OCI-LY1 (cell line): ENCODE results near the gene ALLC.

ENCODE experiments used
- H2AFZ ChIP-seq: fragments of 200-600 bp; sonication (generic), shearing (Covaris generic); 2 replicates; pipeline ENCODE4 v1.6.0; 2014; ENCODE audit warnings: antibody characterized with exemption, mild to moderate bottlenecking, low read length
- H3F3A ChIP-seq: fragments of 200-600 bp; sonication (generic), shearing (Covaris generic); 2 replicates; pipeline ENCODE4 v1.6.0; 2014; ENCODE audit warnings: mild to moderate bottlenecking, antibody characterized with exemption, low read length, moderate library complexity; ENCODE audit not compliant: insufficient read depth
- H3K27ac ChIP-seq: fragments of 200-600 bp; sonication (generic); 2 replicates; pipeline ENCODE4 v1.5.1; 2014; ENCODE audit warnings: low read length, mixed run types, mild to moderate bottlenecking, low read depth; ENCODE audit not compliant: poor library complexity, severe bottlenecking
- H3K27me3 ChIP-seq: fragments of 200-600 bp; sonication (generic); 2 replicates; pipeline ENCODE4 v1.6.0; 2014; ENCODE audit warnings: antibody characterized with exemption, mild to moderate bottlenecking, low read length, moderate library complexity; ENCODE audit not compliant: insufficient read depth
- H3K36me3 ChIP-seq: fragments of 200-600 bp; sonication (generic); 2 replicates; pipeline ENCODE4 v1.6.1; 2014; ENCODE audit warnings: mild to moderate bottlenecking, antibody characterized with exemption, low read length, moderate library complexity, mixed read lengths; ENCODE audit not compliant: insufficient read depth
- H3K4me1 ChIP-seq: fragments of 200-600 bp; sonication (generic); 2 replicates; pipeline ENCODE4 v1.5.1; 2014; ENCODE audit warnings: mild to moderate bottlenecking, low read length, moderate library complexity; ENCODE audit not compliant: insufficient read depth, severe bottlenecking
- H3K4me2 ChIP-seq: fragments of 200-600 bp; sonication (generic), shearing (Covaris generic); 2 replicates; pipeline ENCODE4 v1.6.1; 2014; ENCODE audit warnings: low read length
- H3K4me3 ChIP-seq: fragments of 200-600 bp; sonication (generic); 2 replicates; pipeline ENCODE4 v1.5.1; 2014; ENCODE audit warnings: low read length, low read depth, mild to moderate bottlenecking, mixed read lengths; ENCODE audit not compliant: poor library complexity, severe bottlenecking
- H3K79me2 ChIP-seq: fragments of 200-600 bp; shearing (Covaris generic); 2 replicates; pipeline ENCODE4 v1.6.1; 2016; ENCODE audit warnings: mixed run types, low read length, mixed read lengths; ENCODE audit not compliant: insufficient read depth
- H3K9ac ChIP-seq: fragments of 200-600 bp; sonication (generic), shearing (Covaris generic); 2 replicates; pipeline ENCODE4 v1.6.1; 2014; ENCODE audit warnings: mild to moderate bottlenecking, low read length, mixed read lengths
- H3K9me2 ChIP-seq: fragments of 200-600 bp; sonication (generic), shearing (Covaris generic); 2 replicates; pipeline ENCODE4 v1.6.1; 2014; ENCODE audit warnings: low read depth, mild to moderate bottlenecking, low read length, mixed read lengths
- H3K9me3 ChIP-seq: fragments of 200-600 bp; shearing (Covaris generic); 2 replicates; pipeline ENCODE4 v1.6.1; 2014; ENCODE audit warnings: low read length, mixed read lengths
- H4K20me1 ChIP-seq: fragments of 200-600 bp; sonication (generic), shearing (Covaris generic); 2 replicates; pipeline ENCODE4 v1.6.0; 2016; ENCODE audit warnings: mild to moderate bottlenecking, low read length; ENCODE audit not compliant: insufficient read depth
- CTCF ChIP-seq: fragments of 200-600 bp; sonication (generic), shearing (Covaris generic); IDR thresholded peaks from 2 replicates; pipeline ENCODE4 v1.5.1; 2017; ENCODE audit warnings: mild to moderate bottlenecking, antibody characterized with exemption, low read length, moderate library complexity, mixed read lengths
- EZH2 ChIP-seq: fragments of 200-600 bp; sonication (generic), shearing (Covaris generic); IDR thresholded peaks from 2 replicates; pipeline ENCODE4 v1.8.0; 2017; ENCODE audit warnings: borderline replicate concordance, mixed run types, mild to moderate bottlenecking, antibody characterized with exemption, low read length, moderate library complexity, mixed read lengths

ALLC gene

DNA sequence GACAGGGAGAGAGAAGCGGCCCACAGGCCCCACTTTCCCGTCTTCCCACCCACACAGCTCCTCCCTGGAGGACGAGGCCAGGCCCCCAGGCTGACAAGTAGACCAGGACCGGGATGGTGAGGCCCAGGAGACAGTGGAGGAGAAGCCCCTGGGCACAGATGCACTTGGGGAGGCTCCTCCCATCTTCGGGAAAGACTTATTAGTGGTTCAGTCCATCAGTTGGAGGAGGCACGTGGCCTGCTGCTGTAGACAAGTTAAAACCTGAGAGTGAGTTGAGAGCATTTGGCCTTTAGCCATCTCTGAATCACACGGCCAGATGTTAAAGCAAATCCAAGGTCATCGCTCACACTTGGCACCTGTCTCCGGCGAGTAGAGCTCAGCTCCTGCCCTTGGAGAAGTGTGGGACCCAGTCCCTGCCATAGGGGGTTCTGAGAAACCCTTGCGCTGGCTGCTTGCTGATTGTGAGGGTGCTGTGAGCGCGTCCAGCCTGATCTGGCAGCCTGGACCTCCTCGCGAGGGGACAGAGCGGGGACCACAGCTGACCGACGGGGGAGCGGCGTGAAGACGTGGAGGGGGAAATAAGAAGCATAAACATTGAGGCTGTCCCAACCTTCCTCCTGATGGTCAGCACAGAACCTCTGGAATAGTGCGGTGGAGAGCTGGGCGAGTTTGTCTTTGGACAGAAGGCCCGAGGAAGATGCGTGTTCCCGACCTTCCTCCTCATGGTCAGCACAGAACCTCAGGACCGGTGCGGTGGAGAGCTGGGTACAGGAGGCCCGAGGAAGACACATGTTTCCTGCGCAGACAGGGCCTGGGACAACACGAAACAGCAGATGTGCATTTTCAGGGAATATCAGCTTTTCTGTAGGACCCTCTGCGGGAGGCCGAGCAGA lies 24.7 kb upstream of the ALLC start:
- H3K27ac ChIP-seq: no peak overlapping the region
- H2AFZ ChIP-seq: no peak overlapping the region
- no peaks in the 10 kb centered on the region for H3K9me3 ChIP-seq
- H3K27me3 ChIP-seq: 0 out of 2 replicates have a peak, but pooled peaks cover 6% of the 10 kb centered on the region
- no peaks in the 10 kb centered on the region for H3K79me2 ChIP-seq
- no peak overlapping the region for H3K4me2 ChIP-seq
- no peaks in the 10 kb centered on the region for H3K36me3 ChIP-seq
- no peaks in the 10 kb centered on the region for H4K20me1 ChIP-seq
- TF ChIP-seq EZH2 (no peak), CTCF (no peak)
- no peak overlapping the region for H3K9ac ChIP-seq
- no peaks in the 10 kb centered on the region for H3K4me1 ChIP-seq
- H3K9me2 ChIP-seq: no peaks in the 10 kb centered on the region
- no peaks in the 10 kb centered on the region for H3F3A ChIP-seq
- H3K4me3 ChIP-seq: no peak overlapping the region

DNA sequence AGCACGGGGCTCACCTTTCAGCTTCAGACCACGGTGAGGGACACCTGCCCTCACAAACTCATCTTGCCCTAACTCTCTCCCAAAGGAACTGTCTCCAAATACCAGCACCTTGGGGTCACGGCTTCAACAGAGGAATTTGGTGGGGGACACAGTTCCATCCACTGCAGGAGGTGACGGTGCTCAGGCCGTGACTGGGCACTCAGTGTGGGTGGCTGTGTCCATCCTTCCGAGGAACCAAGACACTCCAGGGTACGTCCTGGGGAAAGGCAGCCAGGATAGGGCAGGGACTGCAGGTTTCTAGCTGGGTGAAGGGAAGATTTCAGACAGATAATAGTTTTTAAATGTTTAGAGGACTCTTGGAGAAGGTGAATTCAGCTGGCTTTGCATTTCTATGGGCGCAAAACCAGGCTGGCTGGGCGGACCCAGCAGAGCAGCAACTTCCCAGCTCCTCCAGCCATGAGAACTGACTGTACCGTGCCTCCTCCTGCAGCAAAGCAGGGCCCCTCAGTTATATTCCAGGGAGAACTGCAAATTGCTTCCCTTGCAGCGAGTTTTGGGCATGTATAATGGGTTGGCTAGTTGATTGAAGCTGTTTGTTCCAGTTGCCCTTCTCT lies 23.9 kb upstream of the ALLC start:
- no peaks in the 10 kb centered on the region for H3K9me2 ChIP-seq
- no peaks in the 10 kb centered on the region for H3K9me3 ChIP-seq
- H3K27ac ChIP-seq: no peak overlapping the region
- no peaks in the 10 kb centered on the region for H3K79me2 ChIP-seq
- H3K9ac ChIP-seq: no peak overlapping the region
- H3K27me3 ChIP-seq: 0 out of 2 replicates have a peak, but pooled peaks cover 6% of the 10 kb centered on the region
- H4K20me1 ChIP-seq: no peaks in the 10 kb centered on the region
- no peaks in the 10 kb centered on the region for H3K36me3 ChIP-seq
- no peak for TF ChIP-seq CTCF
- no peaks in the 10 kb centered on the region for H3K4me1 ChIP-seq
- no peaks in the 10 kb centered on the region for H3F3A ChIP-seq
- no peak overlapping the region for H3K4me2 ChIP-seq
- H2AFZ ChIP-seq: no peak overlapping the region
- H3K4me3 ChIP-seq: no peak overlapping the region

GRCh38 chr2:3634596-3635121 lies 23.3 kb upstream of the ALLC start:
- Histone ChIP-seq H3K4me2 (no peak overlapping the region), H3K9me2 (no peaks in the 10 kb centered on the region), H2AFZ (no peak overlapping the region), H3K4me1 (no peaks in the 10 kb centered on the region), H3K9me3 (no peaks in the 10 kb centered on the region), H4K20me1 (no peaks in the 10 kb centered on the region), H3K4me3 (no peak overlapping the region), H3K79me2 (no peaks in the 10 kb centered on the region), H3K27me3 (0 out of 2 replicates have a peak, but pooled peaks cover 6% of the 10 kb centered on the region), H3F3A (no peaks in the 10 kb centered on the region), H3K27ac (no peak overlapping the region), H3K9ac (no peak overlapping the region), H3K36me3 (no peaks in the 10 kb centered on the region)
- no peak for TF ChIP-seq EZH2
- TF ChIP-seq CTCF: no peak
